ENCODE data around the gene BPGM. TPM values are rescaled to one million over a fixed set of nuclear protein-coding genes. Genes with fewer than 3 reads are reported as not detected.
"Not testable (repeated sequence)": the region's sequence is repeated elsewhere in the genome, so short reads cannot be mapped to it uniquely, and the experiment has no call there.

The BPGM gene
- polyA plus RNA-seq, 1 experiment: 43.1 TPM

- DNase-seq (ENCODE audit: low read depth, low spot score): no peak
- TF ChIP-seq, protein P1, sequence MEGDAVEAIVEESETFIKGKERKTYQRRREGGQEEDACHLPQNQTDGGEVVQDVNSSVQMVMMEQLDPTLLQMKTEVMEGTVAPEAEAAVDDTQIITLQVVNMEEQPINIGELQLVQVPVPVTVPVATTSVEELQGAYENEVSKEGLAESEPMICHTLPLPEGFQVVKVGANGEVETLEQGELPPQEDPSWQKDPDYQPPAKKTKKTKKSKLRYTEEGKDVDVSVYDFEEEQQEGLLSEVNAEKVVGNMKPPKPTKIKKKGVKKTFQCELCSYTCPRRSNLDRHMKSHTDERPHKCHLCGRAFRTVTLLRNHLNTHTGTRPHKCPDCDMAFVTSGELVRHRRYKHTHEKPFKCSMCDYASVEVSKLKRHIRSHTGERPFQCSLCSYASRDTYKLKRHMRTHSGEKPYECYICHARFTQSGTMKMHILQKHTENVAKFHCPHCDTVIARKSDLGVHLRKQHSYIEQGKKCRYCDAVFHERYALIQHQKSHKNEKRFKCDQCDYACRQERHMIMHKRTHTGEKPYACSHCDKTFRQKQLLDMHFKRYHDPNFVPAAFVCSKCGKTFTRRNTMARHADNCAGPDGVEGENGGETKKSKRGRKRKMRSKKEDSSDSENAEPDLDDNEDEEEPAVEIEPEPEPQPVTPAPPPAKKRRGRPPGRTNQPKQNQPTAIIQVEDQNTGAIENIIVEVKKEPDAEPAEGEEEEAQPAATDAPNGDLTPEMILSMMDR (IDR thresholded peaks at IDR 0.05; ENCODE audit: low read depth, low read length): peak; percentile 49
- ChIA-PET CTCF (interaction anchor here (0.5 to 2.9 kb wide), 15 partner anchors 33 to 588 kb away, joined by 3 to 19 read pairs (median 6); partner anchors contain the start of gene AGBL3), POLR2A (no interaction called here)
- Histone ChIP-seq H3K27me3 (ENCODE audit: control insufficient read depth, insufficient read depth, low read length) (no peaks in the 10 kb centered on the region), H3K9me3 (ENCODE audit: control insufficient read depth, insufficient read depth, low read length) (no peaks in the 10 kb centered on the region), H3K4me3 (ENCODE audit: low read depth, low read length) (no peak overlapping the region), H3K27ac (ENCODE audit: low read depth, low read length) (peak overlapping the region; percentile 4)
Observed at GRCh38 chr7:134686786-134687185, 40.1 kb downstream of the BPGM start.

- CTCF ChIA-PET: interaction anchor here (0.8 to 4.0 kb wide), 55 partner anchors 8 to 956 kb away, joined by 3 to 42 read pairs (median 7); partner anchors contain the start of genes AGBL3, CALD1 and CYREN
- not testable (repeated sequence) for H3K27me3 ChIP-seq (ENCODE audit: control insufficient read depth, insufficient read depth, low read length); H3K9me3 ChIP-seq (ENCODE audit: control insufficient read depth, insufficient read depth, low read length); DNase-seq (ENCODE audit: low read depth, low spot score); H3K4me3 ChIP-seq (ENCODE audit: low read depth, low read length); H3K27ac ChIP-seq (ENCODE audit: low read depth, low read length)
- POLR2A ChIA-PET: interaction anchor here (0.8 to 4.7 kb wide), 9 partner anchors 34 to 104 kb away, joined by 3 to 41 read pairs (median 4); partner anchors contain the start of gene CALD1
Observed at GRCh38 chr7:134689550-134689949, 42.9 kb downstream of the BPGM start.

- Histone ChIP-seq H3K4me3 (ENCODE audit: low read depth, low read length) (no peak overlapping the region), H3K9me3 (ENCODE audit: control insufficient read depth, insufficient read depth, low read length) (no peaks in the 10 kb centered on the region), H3K27me3 (ENCODE audit: control insufficient read depth, insufficient read depth, low read length) (no peaks in the 10 kb centered on the region), H3K27ac (ENCODE audit: low read depth, low read length) (no peak overlapping the region)
- DNase-seq (ENCODE audit: low read depth, low spot score): peak; percentile 53
- ChIA-PET CTCF (interaction anchor here (0.6 to 4.0 kb wide), 73 partner anchors 8 to 1164 kb away, joined by 3 to 42 read pairs (median 5); partner anchors contain the start of genes AGBL3, CALD1 and CYREN), POLR2A (interaction anchor here (0.7 to 4.7 kb wide), 14 partner anchors 13 to 230 kb away, joined by 3 to 41 read pairs (median 4); partner anchors contain the start of gene CALD1)
- TF ChIP-seq, protein P1 (IDR thresholded peaks at IDR 0.05; ENCODE audit: low read depth, low read length): peak; percentile 76
Observed at GRCh38 chr7:134690016-134690415, 43.4 kb downstream of the BPGM start.

GRCh38 chr7:134690614-134691504 is 44.2 kb downstream of the BPGM start:
- DNase-seq (ENCODE audit: low read depth, low spot score): no peak
- ChIA-PET POLR2A (interaction anchor here (0.7 to 4.7 kb wide), 13 partner anchors 12 to 229 kb away, joined by 3 to 41 read pairs (median 4); partner anchors contain the start of gene CALD1), CTCF (interaction anchor here (0.6 to 4.0 kb wide), 71 partner anchors 9 to 1164 kb away, joined by 3 to 42 read pairs (median 5); partner anchors contain the start of genes AGBL3, CALD1 and CYREN)
- Histone ChIP-seq H3K27me3 (ENCODE audit: control insufficient read depth, insufficient read depth, low read length) (no peaks in the 10 kb centered on the region), H3K4me3 (ENCODE audit: low read depth, low read length) (no peak overlapping the region), H3K9me3 (ENCODE audit: control insufficient read depth, insufficient read depth, low read length) (no peaks in the 10 kb centered on the region), H3K27ac (ENCODE audit: low read depth, low read length) (peak overlapping the region; percentile 79)
- TF ChIP-seq, protein P1 (IDR thresholded peaks at IDR 0.05; ENCODE audit: low read depth, low read length): no peak

GRCh38 chr7:134691546-134692343 is 45.1 kb downstream of the BPGM start:
- TF ChIP-seq, protein P1 (IDR thresholded peaks at IDR 0.05; ENCODE audit: low read depth, low read length): no peak
- H3K9me3 ChIP-seq (ENCODE audit: control insufficient read depth, insufficient read depth, low read length): no peaks in the 10 kb centered on the region
- H3K27me3 ChIP-seq (ENCODE audit: control insufficient read depth, insufficient read depth, low read length): no peaks in the 10 kb centered on the region
- ChIA-PET POLR2A (interaction anchor here (1.5 to 4.7 kb wide), 2 partner anchors 92 to 214 kb away, joined by 3 to 41 read pairs; no protein-coding TSS in a partner anchor), CTCF (interaction anchor here (0.7 to 4.0 kb wide), 12 partner anchors 10 to 582 kb away, joined by 3 to 42 read pairs (median 4); partner anchors contain the start of gene AGBL3)
- H3K27ac ChIP-seq (ENCODE audit: low read depth, low read length): no peak overlapping the region
- no peak overlapping the region for H3K4me3 ChIP-seq (ENCODE audit: low read depth, low read length)
- no peak for DNase-seq (ENCODE audit: low read depth, low spot score)

Data from AG04450 (cell line).